RWPE1 (cell line): Measurements from ENCODE around the gene IL22RA1.

ENCODE experiments used
- CTCF ChIA-PET: fragments of 350-600 bp; sonication (Branson Sonifier 250); formaldehyde crosslinking; extraction: SDS; loops from one replicate; lab custom pipeline; 2021; lab: Yijun Ruan, JAX
- POLR2A ChIA-PET: fragments of 400-600 bp; formaldehyde crosslinking; extraction: SDS; loops from one replicate; lab custom pipeline; 2020; ENCODE audit warnings: antibody characterized with exemption; ENCODE audit not compliant: low non-redundant PET; lab: Yijun Ruan, JAX
- DNase-seq: peaks from one replicate; pipeline ENCODE4 v3.0.0; 2012; ENCODE audit warnings: low spot score
- H3K27ac ChIP-seq: fragments of 450-650 bp; 2 replicates; pipeline ENCODE4 v1.5.1; 2017
- CTCF ChIP-seq: fragments of 450-650 bp; conservative IDR thresholded peaks from 2 replicates; pipeline ENCODE4 v1.5.1; 2017; ENCODE audit warnings: low read depth, mild to moderate bottlenecking

IL22RA1 gene

DNA sequence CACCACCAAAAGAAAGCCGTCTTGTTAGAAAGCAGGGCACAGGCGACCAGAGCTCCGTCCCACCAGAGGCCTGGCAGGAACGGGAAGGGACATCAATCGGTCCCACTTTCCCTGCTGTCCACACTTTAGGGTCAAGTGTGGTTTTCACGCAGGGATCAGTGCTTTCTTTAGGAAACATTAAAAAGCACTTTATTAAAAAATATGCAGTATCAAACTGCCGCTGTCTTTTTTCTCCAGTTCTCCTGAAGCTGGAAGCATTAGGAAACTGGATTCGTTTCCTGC lies 43.7 kb upstream of the IL22RA1 start:
- peak overlapping the region; percentile 77 for H3K27ac ChIP-seq
- ChIA-PET CTCF (interaction anchor here (0.6 to 2.1 kb wide), 5 partner anchors 8 to 332 kb away, joined by 3 to 10 read pairs (median 4); no protein-coding TSS in a partner anchor), POLR2A (interaction anchor here (0.5 to 1.1 kb wide), 2 partner anchors 22 to 36 kb away, joined by 3 to 7 read pairs; no protein-coding TSS in a partner anchor)
- DNase-seq, result no peak
- no peak for TF ChIP-seq CTCF

- peak overlapping the region; percentile 77 for H3K27ac ChIP-seq
- no peak for DNase-seq
- CTCF ChIA-PET, result interaction anchor here (0.6 to 2.1 kb wide), 4 partner anchors 9 to 331 kb away, joined by 3 to 10 read pairs (median 4); no protein-coding TSS in a partner anchor
- no peak for TF ChIP-seq CTCF
- POLR2A ChIA-PET, result interaction anchor here (1.1 kb wide), 1 partner anchor 36 kb away, joined by 7 read pairs; no protein-coding TSS in a partner anchor
These were observed 43.2 kb upstream of the IL22RA1 start for GRCh38 chr1:24186031-24186710.

GRCh38 chr1:24185076-24185475 lies 42.1 kb upstream of the IL22RA1 start:
- ChIA-PET POLR2A (no interaction called here), CTCF (interaction anchor here (0.6 to 1.0 kb wide), 5 partner anchors 35 to 1838 kb away, joined by 3 to 5 read pairs (median 3); no protein-coding TSS in a partner anchor)
- 0 out of 2 replicates have a peak overlapping the region, but pooled peaks have one; percentile 77 for H3K27ac ChIP-seq
- no peak for TF ChIP-seq CTCF
- no peak for DNase-seq

GRCh38 chr1:24182061-24182460 lies 39.1 kb upstream of the IL22RA1 start:
- H3K27ac ChIP-seq, result no peak overlapping the region
- no peak for TF ChIP-seq CTCF
- DNase-seq, result no peak
- CTCF ChIA-PET, result no interaction called here
- POLR2A ChIA-PET, result interaction anchor here (0.6 kb wide), 1 partner anchor 12 kb away, joined by 3 read pairs; no protein-coding TSS in a partner anchor

DNA sequence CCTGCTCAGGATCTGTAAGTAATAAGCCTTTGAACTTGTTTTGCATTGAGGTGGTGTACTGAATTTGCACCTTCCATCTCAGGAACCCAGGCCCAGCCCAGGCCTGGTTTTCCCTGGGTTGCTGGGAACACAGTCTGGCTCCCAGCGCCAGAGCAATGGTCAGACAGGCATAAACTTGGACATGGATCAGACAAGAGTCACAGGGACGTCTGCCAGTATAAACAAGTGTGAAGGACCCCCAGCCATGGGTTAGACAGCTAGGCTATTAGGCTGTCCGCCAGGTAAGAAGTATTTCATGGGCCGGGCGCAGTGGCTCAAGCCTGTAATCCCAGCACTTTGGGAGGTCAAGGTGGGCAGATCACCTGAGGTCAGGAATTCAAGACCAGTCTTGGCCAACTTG lies 38.7 kb upstream of the IL22RA1 start:
- CTCF ChIA-PET, result no interaction called here
- TF ChIP-seq CTCF, result no peak
- DNase-seq, result no peak
- POLR2A ChIA-PET, result interaction anchor here (0.6 kb wide), 1 partner anchor 13 kb away, joined by 3 read pairs; no protein-coding TSS in a partner anchor
- H3K27ac ChIP-seq, result no peak overlapping the region

DNA sequence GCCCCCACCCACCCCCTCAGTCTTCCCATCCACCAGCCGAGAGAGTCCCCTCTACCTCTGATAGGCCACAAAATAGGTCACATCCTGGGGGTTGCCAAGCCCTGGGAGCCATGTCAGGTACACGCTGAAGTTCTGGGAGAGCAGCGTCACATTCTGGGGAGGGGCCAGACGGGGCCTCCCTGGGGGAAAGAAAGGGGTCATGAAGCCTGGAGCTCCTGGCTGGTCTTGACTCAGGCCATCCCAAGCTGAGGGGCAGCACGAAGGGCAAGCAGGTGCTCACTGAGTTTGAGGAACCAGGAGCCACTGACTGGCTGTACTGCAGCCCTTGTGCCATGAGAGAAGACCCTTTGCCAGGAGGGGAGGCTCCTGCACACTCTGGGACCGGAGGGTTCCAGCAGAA lies 37.7 kb upstream of the IL22RA1 start:
- no peak overlapping the region for H3K27ac ChIP-seq
- TF ChIP-seq CTCF, result no peak
- DNase-seq, result no peak
- ChIA-PET CTCF (no interaction called here), POLR2A (no interaction called here)
